ENCODE measurements around the gene CFAP298.
"Not testable (repeated sequence)": the region's sequence is repeated elsewhere in the genome, so short reads cannot be mapped to it uniquely, and the experiment has no call there.

Gene CFAP298, protein sequence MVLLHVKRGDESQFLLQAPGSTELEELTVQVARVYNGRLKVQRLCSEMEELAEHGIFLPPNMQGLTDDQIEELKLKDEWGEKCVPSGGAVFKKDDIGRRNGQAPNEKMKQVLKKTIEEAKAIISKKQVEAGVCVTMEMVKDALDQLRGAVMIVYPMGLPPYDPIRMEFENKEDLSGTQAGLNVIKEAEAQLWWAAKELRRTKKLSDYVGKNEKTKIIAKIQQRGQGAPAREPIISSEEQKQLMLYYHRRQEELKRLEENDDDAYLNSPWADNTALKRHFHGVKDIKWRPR

DNA sequence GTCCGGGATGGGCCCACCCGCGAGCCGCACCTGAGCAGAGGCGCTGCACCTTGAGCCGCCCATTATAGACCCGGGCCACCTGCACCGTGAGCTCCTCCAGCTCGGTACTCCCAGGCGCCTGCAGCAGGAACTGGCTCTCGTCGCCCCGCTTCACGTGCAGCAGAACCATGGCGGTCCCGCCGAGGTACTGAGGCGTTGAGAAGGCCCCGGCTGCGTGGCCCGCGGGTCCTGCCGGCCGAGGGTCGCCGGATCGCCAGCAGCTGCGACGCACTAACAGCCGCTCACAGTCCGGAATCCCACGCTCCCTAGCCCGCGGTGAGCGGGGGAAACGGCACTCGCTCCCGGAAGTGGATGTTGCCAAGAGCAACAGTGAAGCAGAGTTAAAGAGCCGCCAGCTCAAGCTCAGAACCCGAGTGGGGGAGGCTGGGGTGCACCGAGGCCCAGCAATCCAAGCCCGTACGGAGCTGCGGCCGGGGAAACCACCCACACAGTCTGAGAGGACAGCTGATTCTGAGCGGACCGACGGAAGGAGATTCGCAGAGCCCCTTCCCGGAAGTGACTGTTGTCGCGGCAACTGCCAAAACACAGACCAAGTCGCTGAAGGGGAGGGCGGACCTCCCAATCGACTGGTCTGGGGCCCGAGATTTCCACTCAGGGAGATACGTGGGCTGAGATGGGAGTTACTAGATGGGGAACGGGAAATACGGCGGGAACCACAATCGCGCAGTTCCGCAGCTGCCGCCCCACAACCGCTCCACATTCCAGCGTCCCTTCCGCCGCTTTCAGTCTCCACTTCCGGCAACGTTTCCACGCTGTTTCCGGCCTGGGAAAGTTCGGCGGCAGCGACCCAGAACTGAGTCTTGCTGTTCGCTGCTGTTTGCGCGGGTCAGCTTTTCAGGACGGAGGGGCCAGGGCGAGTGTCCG lies at the start of gene CFAP298:
TSS of gene CFAP298 (minus strand) at position 303 of the 924 bp plus-strand sequence. CDS start at position 169, 134 bp downstream.
- DNase-seq, result peak; percentile 75 to 95

DNA sequence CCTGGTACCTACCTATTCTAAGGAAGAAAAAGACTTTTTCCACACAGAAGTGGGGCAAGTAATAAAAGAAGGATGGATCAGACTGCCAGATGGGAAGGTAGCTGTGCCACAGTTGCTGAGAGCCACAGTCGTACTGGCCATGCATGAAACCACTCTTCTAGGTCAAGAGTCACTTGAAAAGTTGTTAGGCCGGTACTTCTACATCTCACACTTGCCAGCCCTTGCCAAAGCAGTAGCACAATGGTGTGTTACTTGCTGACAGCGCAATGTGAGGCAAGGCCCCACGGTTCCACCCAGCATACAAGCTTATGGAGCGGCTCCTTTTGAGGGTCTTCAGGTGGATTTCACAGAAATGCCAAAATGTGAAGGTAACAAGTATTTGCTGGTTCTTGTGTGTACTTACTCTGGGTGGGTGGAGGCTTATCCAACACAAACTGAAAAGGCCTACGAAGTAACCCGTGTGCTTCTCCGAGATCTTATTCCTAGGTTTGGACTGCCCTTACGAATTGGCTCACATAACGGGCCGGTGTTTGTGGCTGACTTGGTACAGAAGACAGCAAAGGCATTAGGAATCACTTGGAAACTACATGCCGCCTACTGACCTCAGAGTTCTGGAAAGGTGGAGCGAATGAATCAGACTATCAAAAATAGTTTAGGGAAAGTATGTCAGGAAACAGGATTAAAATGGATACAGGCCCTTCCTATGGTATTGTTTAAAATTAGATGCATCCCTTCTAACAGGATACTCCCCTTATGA lies 49.0 kb upstream of the CFAP298 start:
- not testable (repeated sequence) for DNase-seq

DNA sequence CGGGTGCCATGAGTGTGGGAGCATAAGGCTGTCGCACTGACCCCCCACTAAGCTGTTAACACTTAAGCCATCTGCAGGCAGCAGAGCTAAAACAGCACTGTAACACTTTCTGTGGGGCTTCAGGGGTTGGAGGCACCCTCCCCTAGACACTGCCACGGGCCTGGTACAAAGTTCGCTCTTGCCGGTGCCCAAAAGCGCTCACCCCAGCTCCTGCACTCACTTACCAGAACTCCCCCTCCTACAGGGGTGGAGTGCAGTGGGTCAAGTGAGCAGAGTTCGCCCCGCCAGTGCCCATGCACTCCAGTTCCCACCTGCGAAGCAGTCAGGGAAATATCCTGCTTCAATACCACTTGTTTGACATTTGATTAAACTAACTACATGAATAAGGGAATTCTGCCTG lies 46.3 kb upstream of the CFAP298 start:
- no peak for DNase-seq

DNA sequence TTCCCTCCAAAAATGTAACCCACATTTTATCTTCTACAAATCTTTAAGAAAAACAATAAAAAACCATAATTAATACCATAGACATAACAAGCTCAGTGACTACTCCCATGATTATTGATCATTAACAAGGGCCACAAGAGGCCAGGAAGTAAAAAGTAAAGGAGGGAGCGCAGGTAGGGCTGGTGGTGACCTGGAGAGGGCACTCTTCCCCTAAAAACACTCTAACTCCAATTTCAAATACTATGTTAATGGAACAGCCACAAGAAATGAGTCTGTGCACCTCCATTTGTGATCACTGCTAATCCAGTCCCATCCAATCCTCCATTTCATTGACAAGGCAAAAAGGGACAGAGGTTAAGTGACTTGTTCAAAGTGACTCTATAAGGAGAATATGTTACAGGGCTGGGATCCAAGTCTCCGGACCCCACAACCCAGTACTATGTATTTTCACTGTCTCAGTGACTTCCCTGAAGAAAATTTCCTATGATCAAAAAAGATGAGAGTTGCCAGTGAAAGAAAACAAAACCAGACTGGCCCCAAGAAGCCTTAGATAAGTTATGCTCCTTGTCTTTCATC lies 41.2 kb upstream of the CFAP298 start:
- DNase-seq, result no peak

DNA sequence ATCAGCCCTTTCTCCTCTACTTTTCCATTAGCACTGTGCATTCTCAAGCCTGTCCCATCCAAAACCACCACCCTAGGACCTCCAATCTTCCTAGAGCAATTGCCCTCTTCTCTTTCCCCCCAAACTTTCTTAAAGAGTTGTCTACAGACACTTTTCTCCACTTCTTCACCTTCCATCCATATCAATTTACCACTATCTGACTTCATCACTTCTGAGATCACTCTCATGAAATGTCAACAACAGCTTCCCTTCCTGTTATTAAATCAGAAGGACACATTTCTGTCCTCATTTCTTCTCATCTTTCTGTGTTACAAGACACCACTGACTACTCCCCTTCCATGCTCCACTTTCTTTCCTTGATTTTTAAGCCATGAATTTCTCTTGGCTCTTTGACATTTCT lies 36.0 kb upstream of the CFAP298 start:
- DNase-seq, result no peak

DNA sequence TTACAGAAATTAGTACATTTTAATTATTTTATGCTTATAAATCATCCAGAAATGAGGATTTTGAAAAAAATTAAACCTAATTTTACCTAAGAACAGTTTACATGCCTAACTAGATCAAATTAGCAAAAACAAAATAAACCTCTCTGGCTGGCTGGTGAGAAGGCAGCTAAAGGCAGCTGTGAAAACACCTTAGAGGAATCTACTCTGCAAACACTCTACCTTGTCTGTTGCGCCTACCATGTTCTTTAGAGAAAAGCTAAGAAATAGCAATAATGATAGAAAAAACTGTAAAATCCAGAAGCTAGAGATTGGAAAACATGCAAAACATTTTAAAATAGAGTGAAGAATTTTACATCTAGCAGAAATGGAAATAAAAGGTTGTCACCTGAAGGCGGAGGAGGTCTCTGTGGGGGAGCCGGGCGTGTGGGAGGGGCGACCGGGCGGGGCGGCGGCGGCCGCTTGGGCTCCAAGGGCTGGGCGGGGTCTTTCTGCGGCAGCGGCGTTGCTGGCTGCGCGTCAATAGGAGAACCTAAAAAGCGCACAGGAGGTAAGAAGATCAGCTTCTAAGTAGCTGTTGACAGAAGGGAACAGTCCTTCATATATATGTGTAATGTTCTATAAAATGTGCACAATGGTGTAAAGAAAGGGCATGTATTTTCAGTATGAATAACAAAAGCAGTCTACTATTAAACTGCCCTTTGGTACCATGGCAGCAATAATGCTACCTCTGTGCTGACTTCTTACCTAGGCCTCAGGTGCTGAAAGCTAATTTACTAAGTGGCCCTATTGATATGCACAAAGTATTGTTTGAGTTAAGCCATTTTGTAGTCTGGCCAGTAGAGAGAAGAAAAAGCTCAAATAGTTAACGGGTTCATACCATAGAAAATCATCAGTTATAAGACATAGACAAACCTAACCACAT lies 33.3 kb upstream of the CFAP298 start:
- DNase-seq, result no peak

DNA sequence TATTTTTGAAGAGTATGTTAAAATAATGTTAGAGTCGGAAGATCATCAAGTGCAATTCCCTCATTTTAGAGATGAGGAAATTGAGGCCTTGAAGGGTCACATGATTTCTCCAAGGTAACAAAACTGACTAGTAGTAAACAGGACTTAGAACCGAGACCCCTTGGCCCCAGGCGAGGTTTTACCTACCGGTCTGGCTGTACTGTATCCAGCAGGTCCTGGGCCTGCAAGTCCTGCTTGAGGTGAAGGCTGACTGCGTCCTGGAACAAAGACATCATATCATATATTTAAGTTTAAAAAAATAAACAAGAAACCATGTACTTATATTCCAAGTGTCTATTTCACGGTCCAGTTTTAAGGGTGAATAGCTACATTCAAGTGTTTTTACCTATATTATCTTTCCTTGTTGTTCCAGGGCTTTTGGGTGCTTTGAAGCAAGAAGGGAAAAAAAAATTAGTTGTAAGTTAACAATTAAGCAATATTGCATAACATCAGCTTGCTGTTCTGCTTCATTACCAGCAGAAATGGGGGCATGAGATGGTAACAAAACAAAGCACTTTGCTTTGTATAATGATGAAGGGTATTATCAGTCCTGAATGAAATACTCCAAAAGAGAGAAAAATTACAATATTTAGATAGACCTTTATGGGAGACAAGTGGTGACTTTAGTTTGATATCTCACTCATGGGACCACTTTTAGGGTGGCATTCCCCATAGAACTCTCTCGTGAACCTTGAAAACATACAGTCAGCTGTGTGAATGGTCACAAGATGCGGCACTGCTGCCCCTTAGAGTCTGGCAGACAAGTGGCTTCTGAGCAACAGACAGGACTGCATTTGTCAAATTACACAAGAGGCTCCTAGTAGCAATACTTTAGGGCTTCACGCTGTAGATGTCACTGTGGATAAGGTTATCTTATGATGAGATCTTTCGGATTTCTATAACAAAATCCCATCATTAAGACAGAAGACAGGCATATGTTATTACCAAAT lies 29.8 kb upstream of the CFAP298 start:
- no peak for DNase-seq

DNA sequence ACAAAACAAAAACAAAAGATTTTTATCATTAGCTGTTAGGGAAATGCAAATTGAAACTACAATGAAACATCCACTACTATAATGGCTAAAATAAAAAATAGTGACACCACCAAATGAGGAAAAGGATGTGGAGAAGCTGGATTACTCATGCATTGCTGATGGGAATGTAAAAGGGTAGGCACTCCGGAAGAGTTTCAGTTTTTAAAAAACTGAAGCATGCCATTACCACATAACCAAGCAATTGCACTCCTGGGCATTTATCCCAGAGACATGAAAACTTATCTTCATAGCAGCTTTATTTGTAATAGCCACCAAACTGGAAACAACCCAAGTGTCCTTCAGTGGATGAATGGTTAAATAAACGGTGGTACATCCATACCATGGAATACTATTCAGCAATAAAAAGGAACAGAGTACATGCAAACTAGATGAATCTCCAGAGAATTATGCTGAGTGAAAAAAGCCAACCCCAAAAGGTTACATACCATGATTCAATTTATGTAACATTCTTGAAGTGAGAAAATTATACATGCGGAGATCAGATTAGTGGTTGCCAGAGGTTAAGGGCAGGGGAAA lies 14.5 kb upstream of the CFAP298 start:
- DNase-seq, result no peak

DNA sequence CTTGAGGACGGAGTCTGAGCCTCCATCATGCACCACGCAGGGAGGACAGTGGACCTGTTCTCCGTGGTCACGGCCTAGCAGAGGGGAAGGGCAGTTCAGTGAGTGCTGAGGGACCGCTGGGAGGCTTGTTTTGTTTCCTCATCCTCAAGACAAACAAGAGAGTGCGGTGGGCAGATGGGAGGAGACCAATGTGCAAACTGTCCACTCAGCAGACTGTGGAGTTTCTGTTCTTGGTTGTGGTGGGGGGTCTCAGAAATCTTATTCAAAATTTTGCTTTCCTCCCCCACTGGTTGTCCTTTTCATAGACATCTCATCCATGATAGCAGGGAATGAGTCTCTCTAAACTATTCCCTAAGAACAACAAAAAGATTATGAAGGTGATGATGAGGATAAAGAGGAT lies 6.0 kb upstream of the CFAP298 start:
- DNase-seq, result not testable (repeated sequence)

DNA sequence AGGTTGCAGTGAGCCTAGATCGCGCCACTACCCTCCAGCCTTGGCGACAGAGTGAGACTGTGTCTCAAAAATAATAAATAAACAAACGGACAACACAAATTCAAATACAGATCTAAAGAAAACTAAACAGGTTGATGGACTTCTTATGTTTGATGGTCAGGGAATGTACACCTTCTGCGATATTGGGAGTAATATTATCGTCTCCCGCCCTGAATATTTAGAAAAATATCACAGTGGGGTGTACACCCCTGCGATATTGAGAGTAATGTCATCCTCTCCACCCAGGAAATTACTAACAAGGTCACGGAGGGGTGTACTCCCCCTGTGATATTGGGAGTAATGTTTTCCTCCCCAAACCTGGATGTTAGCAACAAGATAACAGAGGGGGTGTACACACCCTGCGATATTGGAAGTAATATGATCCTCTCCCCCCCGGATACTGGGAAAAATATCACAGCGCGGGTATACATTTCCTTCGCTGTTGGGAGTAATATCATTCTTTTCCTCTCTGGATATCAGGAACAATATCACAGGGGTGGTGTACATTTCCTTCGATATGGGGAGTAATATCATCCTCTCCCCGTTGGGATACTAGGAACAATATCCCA lies 1.4 kb upstream of the CFAP298 start:
- no peak for DNase-seq

DNA sequence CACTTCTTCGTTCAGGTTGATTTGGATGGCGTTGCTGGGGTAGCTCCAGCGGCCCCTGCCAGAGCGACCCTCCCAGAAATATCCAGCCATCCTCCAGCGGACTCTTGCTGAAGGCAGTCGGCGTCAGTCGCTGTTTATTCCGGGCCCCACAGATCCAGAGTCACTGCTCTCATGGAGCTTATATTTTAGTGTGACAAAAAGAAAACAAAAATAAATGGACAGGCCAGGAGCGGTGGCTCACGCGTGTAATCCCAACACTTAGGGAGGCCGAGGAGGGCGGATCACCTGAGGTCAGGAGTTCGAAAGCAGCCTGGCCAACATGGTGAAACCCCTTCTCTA lies 791 bp upstream of the CFAP298 start:
- DNase-seq, result no peak

DNA sequence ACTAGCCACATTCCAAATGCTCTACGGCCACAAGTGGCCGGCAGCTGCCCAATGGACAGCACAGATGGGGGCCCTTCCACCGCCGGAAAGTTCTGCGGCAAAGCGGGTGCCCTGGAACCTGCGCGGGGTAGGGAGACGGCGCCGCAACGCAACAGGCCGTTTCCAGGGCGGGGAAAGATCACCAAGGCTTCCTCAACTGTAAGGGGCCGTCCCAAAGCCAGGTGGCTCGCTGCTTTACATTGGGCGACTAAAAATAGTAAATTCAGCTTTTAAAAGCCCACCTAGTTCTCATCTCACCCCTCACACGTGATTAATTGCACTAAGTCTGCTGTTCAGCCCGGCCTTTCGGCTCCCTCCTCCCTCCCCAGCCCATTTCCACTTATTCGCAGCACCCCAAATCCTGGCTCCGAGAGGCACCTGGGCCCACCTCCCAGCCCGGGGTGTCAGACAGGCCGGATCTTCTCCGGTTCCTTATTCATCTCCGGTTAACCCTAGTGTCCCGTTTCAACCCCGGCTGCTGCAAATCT lies 643 bp downstream of the CFAP298 start:
- DNase-seq, result no peak

DNA sequence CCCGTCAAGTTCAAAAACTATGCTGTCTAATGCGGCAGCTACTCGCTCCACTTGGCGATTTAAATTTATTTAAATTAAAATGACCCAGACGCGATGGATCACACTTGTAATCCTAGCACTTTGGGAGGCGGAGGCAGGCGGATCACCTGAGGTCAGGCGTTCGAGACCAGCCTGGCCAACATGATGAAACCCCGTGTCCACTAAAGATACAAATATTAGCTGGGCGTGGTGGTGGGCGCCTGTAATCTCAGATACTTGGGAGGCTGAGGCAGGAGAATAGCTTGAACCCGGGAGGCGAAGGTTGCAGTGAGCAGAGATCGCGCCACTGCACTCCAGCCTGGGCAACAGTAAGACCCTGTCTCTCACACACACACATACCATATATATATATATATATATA lies 1.2 kb downstream of the CFAP298 start:
- DNase-seq, result not testable (repeated sequence)

DNA sequence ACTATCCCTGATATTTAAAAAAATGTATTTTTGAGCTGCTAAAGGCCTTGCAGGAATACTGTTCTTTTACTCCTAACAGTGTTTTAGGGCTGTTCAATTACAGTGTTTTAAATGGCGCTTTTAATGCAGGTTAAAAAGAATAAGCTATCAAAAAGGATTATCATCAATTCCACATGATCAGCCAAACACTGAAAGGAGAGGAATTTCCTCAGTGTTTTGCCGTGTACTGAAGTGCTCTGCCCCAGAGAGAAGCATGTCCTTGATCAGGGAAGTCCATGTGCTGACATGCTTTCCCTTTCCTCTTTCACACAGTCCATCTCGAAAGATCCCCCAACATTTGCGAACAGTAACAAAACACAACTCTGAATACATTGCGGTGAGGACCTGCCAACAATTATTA lies 3.3 kb downstream of the CFAP298 start:
- no peak for DNase-seq

DNA sequence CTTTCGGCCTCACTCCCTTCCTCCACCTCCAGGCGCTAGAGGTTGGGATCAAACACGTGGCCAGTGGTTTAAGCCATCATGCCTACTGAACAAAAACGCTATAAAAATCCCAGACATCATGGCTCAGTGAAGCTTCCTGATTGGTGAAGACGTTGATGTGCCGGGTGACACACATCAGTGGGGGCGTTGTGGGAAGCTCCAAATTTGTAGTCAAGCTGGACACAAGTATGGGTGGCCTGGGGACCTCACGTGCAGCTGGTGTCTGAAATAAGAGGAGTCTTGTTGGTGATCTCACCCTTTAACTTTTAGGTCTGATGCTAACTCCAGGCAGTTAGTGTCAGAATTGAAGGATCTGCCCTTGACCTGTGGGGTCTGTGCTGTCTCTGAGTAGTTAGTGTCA lies 6.7 kb downstream of the CFAP298 start:
- DNase-seq, result no peak

DNA sequence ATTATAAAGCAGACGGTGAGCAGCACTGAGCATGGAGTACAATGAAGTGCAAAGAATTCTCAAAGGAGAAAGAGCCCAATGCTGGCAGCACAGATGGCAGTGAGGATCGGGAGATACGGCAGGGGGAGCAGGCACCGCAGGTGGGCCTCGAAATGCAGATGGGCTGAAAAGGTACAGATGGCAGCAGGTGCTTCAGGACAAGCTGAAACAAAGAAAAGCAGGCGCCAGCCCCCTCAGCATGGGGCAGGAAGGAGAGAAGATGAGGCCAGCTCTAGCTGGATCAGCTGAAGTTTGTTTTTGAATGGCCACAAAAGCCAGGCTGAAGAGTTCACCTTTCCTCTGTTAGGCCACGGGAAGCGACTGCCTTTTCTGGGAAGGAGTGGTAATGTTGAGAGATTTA lies 7.7 kb downstream of the CFAP298 start:
- DNase-seq, result no peak

DNA sequence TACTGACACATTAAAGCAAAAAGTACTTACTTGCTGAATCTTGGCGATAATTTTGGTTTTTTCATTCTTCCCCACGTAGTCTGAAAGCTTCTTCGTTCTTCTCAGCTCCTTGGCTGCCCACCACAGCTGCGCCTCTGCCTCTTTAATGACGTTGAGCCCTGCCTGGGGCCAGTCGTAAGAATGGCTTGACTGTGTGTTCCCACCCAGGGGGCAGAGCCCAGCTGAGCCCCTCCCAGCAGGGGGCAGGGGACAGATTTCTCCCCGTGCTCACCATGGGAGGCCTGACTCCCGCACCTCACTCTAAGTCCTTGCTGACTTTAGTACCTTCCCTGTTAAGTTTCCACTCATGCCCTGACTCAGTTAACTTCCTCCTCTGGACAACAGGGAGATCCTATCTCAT lies 9.0 kb downstream of the CFAP298 start:
- DNase-seq, result no peak

DNA sequence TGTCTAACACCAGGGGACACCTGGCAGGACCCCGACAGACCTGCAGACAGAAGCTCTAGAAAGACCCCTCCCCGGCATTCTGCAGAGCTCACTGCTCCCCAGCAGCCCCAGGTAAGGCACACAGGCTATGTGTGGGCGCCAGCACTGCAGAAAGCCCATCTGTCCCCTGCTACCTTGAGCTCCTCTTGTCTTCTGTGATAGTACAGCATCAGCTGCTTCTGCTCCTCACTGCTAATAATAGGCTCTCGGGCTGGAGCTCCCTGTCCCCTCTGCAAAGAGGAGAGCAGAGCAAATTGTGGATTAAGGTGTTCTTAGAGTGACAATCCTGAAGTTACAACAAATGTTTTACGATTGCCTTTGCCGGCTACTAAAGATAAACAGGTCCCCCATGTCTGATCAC lies 10.1 kb downstream of the CFAP298 start:
- DNase-seq, result no peak

DNA sequence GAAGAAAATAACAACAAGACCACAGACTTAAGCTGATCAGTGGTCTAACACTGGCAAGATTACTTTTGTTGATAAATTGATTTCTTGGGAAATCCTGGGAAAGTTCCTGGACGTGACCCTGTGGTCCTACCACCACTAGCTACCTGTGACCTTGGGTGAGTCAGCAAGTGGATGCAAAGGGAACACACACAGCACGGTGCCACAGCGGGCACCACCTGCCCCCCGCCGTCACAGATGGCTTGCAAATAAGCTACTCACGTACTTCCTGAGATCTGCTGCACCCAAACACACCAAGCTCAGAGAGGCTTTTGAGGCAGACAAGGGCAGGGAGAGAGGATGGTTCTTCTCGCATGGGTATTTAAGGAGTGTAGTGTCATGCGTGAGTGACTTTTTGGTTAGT lies 12.7 kb downstream of the CFAP298 start:
- DNase-seq, result no peak

DNA sequence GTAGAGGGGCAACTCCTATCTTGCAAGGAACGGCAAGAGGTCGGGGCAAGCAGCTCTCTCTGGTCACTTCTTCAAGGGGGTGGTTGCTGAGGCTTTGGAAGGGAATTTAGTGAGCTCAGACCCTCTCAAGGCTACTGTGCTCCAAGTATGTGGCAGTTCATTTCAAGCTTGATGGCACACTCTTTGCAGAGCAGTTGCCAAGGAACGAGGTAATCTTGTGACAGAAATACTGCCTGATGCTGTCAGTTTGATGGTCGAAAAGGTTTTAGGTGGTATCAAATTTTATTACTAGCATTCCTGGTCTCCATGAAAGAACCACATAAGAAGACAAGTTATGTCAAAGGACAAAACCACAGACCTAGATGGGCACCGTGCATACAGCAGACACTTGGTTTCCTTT lies 13.1 kb downstream of the CFAP298 start:
- no peak for DNase-seq
